GM21723 (cell line): ENCODE data around the gene MYO3B.

Experiments used
- ATAC-seq: cut with Tn5 transposase; IDR thresholded peaks from one replicate; pipeline ENCODE4 v1.9.1; 2021; ENCODE audit warnings: mild to moderate bottlenecking, moderate library complexity; ENCODE audit not compliant: unreplicated experiment

MYO3B gene, protein sequence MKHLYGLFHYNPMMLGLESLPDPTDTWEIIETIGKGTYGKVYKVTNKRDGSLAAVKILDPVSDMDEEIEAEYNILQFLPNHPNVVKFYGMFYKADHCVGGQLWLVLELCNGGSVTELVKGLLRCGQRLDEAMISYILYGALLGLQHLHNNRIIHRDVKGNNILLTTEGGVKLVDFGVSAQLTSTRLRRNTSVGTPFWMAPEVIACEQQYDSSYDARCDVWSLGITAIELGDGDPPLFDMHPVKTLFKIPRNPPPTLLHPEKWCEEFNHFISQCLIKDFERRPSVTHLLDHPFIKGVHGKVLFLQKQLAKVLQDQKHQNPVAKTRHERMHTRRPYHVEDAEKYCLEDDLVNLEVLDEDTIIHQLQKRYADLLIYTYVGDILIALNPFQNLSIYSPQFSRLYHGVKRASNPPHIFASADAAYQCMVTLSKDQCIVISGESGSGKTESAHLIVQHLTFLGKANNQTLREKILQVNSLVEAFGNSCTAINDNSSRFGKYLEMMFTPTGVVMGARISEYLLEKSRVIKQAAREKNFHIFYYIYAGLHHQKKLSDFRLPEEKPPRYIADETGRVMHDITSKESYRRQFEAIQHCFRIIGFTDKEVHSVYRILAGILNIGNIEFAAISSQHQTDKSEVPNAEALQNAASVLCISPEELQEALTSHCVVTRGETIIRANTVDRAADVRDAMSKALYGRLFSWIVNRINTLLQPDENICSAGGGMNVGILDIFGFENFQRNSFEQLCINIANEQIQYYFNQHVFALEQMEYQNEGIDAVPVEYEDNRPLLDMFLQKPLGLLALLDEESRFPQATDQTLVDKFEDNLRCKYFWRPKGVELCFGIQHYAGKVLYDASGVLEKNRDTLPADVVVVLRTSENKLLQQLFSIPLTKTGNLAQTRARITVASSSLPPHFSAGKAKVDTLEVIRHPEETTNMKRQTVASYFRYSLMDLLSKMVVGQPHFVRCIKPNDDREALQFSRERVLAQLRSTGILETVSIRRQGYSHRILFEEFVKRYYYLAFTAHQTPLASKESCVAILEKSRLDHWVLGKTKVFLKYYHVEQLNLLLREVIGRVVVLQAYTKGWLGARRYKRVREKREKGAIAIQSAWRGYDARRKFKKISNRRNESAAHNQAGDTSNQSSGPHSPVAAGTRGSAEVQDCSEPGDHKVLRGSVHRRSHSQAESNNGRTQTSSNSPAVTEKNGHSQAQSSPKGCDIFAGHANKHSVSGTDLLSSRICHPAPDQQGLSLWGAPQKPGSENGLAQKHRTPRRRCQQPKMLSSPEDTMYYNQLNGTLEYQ (N-terminal part only)

DNA sequence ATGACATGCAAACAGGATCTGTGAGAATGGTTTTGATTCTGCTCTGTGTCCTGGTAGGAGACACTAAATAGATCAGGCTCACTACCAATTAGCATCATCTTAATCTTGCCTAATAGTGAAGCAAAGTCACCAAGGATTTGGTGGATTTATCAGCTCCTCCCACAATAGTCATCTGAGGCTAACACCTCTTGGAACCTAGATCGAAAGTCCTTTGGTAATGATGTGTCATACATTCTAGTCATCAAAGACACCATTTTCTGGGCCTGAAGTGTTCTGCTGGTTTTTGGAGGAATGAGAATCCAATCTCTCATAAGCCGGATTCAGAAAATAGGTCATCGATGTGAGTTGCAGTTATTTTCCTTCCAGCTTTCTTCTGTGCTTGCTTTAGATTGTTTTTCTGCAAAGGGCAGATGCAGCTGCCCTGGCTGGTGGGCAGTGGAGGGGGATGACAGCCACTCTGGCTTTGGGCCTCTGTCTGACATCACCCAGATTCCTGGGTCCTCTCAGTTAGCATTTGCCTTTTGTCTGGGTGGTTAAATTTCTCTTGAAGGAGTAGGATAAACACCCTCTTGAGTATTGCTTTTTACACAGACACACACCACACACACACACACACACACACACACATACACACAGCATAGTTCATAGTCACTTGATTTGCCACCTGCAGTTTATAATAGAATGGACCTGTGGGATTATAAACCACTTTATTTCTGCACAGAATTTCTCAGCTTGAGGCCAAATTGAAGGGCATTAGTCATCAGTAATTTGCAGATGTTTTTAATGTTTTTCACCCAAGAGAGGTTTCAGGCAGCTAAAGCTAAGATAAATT is at the start of gene MYO3B:
Gene MYO3B, plus strand, starts transcription at position 198 of the 832 bp plus-strand sequence. Its CDS starts 141 bp downstream, at position 339.
- ATAC-seq, result no peak

DNA sequence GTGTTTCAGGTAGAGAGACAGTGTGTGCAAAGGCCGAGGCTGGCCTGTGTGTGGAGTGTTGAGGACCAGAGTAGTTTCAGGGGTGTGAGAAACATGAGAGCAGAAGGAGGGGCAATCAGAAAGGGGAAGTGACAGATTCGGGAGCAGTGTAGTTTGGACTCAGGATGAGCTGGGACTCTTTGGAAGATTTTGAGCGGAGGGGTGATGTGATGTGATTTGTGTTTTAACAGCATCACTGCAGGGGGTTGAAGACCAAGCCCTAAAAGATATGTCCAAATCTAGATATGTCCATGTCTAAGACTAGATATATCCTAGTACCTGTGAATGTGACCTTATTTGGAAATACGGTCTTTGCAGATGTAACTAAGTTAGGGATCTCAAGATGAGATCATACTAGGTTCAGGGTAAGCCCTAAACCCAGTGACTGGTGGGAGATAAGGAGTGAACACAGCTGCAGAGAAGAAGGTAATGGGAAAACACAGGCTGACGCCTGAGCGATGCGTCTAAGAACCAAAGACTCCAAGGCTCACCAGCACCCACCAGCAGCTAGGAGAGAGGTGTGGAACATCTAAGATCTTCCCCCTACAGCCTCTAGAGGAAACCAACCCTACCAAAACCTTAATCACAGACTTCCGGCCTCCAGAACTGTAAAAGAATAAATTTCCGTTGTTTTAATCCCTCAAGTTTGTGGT is 38.5 kb upstream of the MYO3B start:
- no peak for ATAC-seq

DNA sequence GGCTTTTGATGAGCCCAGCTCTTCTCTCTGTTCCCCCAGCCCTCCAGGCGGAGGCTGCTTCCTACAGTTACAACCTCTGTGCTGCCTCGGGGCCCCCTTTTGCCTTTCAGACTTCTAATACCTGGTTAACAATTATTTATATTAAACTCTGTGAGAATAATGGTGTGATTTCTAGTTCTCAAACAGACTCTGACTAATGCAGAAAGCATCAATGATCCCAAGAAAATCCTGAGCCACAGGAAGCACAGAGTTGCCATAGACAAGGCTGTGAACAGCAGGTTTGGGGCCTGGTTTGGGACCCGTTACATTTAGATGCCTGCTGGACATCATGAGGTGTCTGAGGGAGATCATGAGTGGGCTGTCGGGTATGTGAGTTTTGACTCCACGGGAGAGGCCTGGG is 37.4 kb upstream of the MYO3B start:
- ATAC-seq, result no peak

DNA sequence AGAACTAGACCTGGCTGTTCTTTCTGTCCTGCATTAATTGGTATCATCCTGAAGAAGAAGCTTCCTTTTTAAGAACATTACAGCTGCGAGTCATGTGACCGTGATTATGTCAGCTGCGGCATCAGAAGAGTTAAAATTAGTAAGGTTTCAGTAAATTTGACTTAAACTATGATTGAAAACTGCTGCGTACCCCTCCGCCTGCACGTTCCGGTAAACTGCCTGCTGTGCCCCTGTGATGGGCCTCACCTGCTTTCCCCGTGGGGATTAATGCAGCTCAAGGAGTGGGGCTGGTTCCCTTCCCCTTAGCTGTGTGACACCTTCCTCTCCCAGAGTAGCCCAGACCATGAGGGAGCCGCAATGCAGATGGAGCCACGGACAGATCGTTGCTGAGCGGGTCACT is 36.1 kb upstream of the MYO3B start:
- ATAC-seq, result peak; percentile 56

DNA sequence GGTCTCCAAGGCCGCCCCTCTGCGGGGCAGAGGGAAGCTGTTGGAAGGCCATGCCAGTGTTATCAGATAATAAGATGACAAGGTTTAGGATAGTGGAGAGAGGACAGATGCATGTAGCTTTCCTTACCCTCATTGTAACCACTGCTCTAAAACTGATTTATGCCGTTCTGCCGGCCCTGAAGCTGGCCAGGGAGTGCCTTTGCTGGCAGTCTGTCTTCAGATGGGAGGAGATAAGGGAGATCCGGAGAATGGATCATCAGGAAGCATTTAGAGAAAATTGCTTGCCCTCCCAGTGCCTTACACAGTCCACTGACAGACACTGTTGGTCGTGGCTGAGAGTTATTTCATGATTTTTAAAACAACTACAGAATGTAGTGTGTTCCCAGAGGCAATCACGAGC is 35.4 kb upstream of the MYO3B start:
- no peak for ATAC-seq

DNA sequence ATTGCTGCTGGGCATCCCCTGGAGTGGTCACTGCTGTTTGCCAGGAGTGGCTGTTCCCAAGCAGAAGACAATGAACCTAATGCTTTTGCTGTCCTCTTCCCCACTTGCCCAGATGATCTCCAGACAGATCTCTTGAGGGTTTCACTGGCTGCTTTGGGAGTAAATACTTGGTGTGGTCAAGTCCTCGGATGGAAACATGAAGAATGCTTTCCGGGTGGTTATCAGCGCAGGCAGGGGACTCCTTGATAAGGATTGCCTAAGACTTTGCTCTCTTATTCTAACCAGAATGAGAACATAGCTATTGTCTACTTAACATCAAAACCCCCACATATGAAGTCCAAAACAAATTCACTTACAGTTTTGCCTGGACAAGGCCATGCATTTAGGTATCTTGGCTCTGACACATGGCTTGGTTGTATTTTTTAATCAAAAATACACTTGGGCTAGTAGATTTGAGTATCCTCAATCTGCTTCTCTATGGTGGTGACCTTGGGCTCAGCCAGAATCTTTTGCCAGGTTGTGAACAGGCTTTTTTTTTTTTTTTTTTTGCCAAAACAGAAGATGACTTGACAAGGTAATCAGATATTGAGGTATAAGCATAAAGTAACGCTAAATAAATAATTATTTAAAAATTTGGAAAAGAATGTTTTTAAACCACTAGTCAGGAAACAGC is 34.8 kb upstream of the MYO3B start:
- ATAC-seq, result no peak

DNA sequence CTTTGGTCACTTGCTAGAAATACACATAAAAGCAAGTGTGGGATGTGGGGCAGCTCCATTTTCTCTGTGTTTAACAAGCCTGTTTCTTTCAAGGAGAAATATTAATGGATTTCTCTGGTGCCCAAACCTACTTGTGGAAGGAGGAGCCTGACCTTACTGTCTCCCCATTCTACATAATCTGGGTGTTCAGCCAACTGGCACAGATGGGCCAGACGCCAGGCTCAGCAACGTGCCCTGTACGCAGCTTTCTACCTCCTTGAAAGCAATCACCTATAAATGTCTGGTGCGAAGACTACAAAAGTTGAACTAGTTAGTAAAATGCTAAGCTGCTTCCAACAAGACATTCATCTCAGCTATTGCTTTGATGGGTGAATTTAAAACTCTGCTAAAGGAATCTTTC is 33.2 kb upstream of the MYO3B start:
- ATAC-seq, result no peak

DNA sequence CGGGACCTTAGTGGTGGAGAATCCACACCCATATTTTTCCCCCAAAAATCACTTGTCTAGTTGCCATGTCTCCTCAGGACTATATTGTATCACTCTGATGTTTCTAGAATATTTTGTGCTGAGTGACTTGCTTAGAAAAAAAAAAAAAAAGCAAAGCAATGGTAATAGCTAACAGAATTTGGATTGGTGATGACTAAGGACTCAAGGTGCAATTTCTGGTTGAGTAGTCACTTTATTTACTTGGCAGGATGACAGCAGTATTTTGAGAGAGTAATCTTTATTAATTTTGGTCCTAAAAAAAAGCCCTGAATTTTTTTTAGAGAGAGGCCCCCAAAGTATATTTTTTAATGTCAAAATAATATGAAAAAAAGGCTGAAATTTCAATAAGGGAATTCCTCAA is 32.8 kb upstream of the MYO3B start:
- ATAC-seq, result no peak

DNA sequence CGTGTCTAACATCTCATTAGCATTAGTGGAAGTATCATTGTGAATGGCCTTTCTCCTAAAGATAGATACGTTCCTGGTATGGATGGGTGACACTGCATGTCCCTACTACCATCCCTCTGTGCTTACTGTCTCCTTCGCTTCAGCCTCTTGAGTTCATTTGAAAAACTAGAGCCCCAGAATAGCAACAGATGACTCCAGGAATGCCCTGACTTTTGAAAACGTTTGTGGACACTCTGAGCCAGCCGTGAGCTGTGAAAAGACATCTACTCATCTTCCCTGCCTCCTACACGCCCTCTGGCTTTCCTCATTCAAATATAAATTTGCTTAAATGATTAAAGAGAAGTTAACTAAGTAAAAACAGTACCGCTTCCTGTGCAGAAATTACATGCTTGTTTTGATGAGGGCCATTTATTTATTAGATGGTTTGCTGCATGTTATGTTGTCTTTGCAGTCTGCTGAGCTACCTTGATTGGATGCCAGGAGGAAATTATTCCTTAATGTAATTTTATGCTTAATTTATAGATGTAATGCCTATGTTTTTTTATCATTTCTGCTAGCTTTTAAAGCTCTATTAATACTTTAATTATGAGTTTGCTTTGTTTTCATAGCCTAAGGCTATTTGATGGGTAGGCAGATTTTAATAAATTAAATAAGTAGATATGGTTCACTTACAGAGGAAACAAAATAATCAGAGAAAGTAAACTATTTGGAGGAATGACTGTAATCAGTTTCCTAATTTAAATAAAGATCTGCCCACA is 32.1 kb upstream of the MYO3B start:
- ATAC-seq, result no peak

DNA sequence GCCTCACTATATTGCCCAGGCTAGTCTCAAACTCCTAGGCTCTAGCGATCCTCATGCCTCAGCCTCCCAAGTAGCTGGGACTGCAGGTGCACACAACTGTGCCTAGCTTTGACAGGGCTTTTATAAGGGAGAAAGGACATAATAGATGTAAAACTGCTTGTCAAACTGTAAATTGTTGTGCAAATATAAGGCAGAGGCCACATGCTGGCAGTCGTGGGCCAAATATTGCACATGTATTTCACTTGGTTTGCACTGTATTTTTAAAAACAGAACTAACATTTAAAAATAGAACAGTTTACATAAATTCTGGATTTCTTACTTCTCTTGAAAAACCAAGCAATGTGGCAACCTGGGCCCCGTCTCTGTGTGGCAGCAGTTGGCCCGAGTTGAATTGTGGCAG is 31.2 kb upstream of the MYO3B start:
- no peak for ATAC-seq

DNA sequence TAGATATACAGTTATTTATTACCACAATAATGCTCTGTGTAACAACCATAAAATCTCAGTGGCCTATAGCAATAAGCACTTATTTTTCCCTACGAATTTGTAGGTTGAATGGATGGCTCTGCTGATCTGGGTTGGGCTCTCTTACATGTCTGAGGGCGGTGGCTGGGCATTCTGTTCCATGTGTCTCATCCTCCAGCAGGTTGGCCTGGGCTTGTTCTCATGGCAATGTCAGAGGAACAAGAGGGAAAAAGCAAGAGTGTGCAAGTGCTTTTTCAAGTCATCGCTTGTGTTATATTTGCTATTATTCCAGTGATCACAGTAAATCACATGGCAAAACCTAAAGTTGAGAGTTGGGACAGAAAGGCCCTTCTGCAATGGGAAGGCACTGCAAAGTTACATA is 30.4 kb upstream of the MYO3B start:
- no peak for ATAC-seq

DNA sequence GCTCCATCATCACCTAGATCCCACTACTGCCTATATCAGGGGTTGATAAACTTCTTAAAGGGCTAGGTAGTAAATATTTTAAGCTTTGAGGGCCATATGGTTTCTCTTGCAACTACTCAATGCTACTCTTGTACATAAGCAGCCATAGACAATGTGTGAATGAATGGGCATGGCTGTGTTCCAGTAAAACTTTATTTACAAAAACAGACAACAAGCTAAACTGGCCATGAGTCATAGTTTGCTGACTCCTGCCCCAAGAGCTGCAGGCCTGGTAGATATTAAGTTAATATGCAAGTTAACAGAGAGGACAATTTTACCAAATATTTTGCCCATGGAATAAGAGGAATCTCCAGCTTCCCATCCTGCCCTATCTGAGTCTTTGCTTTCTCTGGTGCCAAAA is 29.8 kb upstream of the MYO3B start:
- ATAC-seq, result no peak

DNA sequence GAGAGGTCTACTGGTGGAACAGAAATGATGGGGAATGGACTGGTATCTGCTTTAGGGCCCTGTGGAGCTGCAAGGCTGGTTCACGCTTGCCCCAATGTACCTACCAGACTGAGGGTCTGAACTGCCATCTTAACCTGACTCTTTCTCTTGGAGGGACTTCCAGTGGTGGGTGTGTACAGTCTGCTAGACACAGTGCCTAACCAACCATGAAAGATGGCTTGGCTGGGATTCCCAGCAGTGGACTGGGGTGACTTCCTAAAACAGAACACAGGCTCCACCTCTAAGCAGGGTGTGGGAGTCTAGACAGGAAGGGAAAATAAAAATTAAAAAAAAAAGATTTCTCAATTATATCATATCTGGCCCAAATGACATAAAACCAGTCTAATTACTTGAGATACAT is 25.5 kb upstream of the MYO3B start:
- no peak for ATAC-seq

DNA sequence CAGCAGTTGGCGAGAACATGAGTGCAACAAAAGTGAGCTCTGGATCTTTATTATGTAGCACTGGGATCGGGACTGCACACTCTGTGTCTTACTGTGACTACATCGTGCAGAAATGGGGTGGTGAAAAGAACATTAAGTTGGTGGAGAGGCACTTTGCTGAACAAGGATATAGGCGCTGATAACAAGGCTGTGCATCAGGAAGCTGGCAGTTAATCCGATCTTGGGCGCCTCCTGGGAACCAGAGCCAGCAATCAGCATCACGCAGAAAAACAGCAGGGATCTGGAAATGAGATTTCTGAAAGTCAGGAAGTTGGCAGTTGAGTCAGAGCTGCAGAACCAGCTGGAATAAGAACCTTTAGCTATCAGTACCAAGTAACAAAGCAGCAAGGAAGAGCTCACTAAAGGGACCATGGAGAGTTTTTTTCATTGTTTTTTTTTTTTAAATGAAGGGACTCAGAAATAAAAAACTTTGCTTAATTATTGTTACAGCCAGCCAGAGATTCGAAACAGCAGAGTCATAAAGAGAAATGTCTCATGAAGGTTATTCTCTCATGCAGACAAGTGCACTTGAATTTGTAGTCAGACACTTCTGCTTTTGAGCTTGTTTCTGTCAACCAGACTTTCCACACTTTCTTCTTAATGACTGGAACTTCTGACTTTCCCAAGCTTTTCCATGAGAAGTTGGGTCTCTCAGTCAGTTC is 22.8 kb upstream of the MYO3B start:
- ATAC-seq, result peak; percentile 54

DNA sequence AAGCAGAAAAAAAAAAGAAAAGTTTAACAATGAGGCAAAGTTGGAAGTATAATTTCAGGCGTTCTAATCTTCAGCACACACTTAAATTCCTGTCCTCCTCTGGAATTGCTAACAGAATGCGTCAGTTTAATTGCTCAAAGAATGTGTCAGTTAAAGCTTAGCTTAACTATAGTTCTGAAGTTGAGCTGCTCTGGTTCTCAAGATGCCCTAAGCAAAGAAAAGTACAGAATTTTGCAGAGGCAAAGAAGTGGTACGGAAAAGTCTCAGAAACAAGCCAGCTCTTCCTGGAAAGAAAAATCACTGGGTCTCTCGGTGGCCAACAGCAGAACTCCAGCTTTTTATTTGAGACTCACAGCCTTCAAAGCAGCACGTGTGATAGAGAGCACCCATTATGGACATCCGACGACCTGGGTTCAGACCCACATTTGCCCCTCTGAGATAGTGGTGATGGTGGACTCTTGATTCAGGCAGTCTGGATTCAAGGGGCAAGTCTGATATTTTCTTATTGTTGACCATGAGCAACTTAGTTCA is 22.2 kb upstream of the MYO3B start:
- no peak for ATAC-seq

DNA sequence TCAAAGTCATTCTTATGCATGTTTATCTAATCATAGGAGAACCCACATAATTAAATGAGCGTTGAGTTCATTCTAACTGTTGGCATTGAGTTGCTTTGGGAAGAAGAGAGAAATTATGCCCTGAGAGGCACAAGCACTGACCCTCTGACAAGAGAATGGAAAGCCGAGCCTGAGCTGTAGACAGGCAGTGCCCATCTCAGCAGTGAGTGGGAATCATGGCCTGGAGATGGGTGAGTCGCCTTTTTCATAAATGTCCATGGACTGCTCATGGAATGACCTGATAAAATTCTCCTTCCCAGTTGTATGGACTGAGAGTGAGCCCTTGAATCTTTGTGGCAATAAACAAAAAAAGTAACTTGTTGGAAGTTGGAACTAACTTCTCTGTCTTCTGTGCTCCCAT is 21.4 kb upstream of the MYO3B start:
- no peak for ATAC-seq

DNA sequence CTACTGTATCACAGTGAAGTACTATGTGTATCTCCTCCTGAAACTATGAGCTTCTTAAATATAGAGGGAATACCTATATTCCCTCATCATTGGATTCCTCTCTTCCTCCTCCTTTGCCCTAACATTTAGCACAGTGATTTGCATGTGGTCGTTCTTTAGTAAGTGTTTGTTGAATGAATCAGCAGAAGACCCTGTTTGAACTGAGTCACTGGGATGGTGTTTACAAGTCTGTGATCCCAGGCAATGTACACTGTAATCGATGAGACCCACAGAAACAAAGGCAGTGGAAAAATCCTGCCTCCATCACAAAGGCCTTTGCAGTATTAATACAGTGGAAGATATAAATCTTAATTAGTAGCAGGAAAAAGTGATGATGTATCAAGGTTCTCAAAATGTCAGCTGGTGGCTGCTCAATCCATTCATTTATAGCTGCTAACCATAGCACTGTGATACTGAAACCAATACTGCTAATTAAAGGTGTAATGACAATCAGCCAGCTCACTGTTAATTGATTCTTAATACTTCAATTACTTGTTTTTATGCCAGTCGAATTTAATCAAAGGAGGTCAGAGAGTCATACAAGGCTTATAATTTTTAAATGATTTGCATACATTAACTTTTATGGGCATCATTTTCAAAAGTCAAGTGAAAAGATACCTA is 20.8 kb upstream of the MYO3B start:
- no peak for ATAC-seq
